Smooth muscle cell (in vitro differentiated cells): ENCODE data around the gene NUDT3. TPM values are rescaled to one million over a fixed set of nuclear protein-coding genes. Genes with fewer than 3 reads are reported as not detected.

Experiments
- DNase-seq: peaks from one replicate; lab custom pipeline; 2025; ENCODE audit not compliant: unreplicated experiment; lab: John Stamatoyannopoulos, UW
- H2AFZ ChIP-seq: fragments of 200-600 bp; sonication (generic); 2 replicates; pipeline ENCODE4 v1.6.0; 2016; ENCODE audit warnings: antibody characterized with exemption, low read depth, mild to moderate bottlenecking
- H3F3A ChIP-seq: fragments of 200-600 bp; sonication (generic); 2 replicates; pipeline ENCODE4 v1.6.0; 2017; ENCODE audit warnings: antibody characterized with exemption, low read depth
- H3K27ac ChIP-seq: fragments of 200-600 bp; sonication (generic); 2 replicates; pipeline ENCODE4 v1.5.1; 2016; ENCODE audit warnings: low read depth, mild to moderate bottlenecking
- H3K27me3 ChIP-seq: fragments of 200-600 bp; sonication (generic); 2 replicates; pipeline ENCODE4 v1.6.1; 2016; ENCODE audit warnings: low read depth, mild to moderate bottlenecking
- H3K36me3 ChIP-seq: fragments of 200-600 bp; sonication (generic); 2 replicates; pipeline ENCODE4 v1.5.1; 2016; ENCODE audit warnings: low read depth
- H3K4me1 ChIP-seq: fragments of 200-600 bp; sonication (generic); 2 replicates; pipeline ENCODE4 v1.5.1; 2016; ENCODE audit warnings: low read depth
- H3K4me2 ChIP-seq: fragments of 200-600 bp; sonication (generic); 2 replicates; pipeline ENCODE4 v1.6.0; 2016; ENCODE audit warnings: mild to moderate bottlenecking
- H3K4me3 ChIP-seq: fragments of 200-600 bp; sonication (generic); 2 replicates; pipeline ENCODE4 v1.5.1; 2016; ENCODE audit warnings: mild to moderate bottlenecking
- H3K79me2 ChIP-seq: fragments of 200-600 bp; sonication (generic); 2 replicates; pipeline ENCODE4 v1.6.0; 2016; ENCODE audit warnings: low read depth, mild to moderate bottlenecking
- H3K9ac ChIP-seq: fragments of 200-600 bp; sonication (generic); 2 replicates; pipeline ENCODE4 v1.6.0; 2016; ENCODE audit warnings: low read depth
- H3K9me3 ChIP-seq: fragments of 200-600 bp; sonication (generic); replicated peaks from 2 replicates; pipeline ENCODE4 v1.5.1; 2016; ENCODE audit warnings: low read depth
- H4K20me1 ChIP-seq: fragments of 200-600 bp; sonication (generic); 2 replicates; pipeline ENCODE4 v1.6.0; 2016; ENCODE audit warnings: low read depth
- CTCF ChIP-seq: fragments of 200-600 bp; sonication (generic); IDR thresholded peaks from 2 replicates; pipeline ENCODE4 v1.5.1; 2017; ENCODE audit warnings: borderline replicate concordance, mild to moderate bottlenecking, antibody characterized with exemption; ENCODE audit not compliant: insufficient read depth, poor library complexity, severe bottlenecking
- WGBS: methylation state at CpG from one replicate; pipeline ENCODE4 v1.1.7; 2016; ENCODE audit warnings: low lambda C conversion rate; 5-methylcytosine and 5-hydroxymethylcytosine counted together
- microRNA-seq: library from miRNA; unstranded; fragments of <30 nt; microRNA quantifications from one replicate; pipeline ENCODE4, GENCODE V29; 2016; ENCODE audit warnings: borderline number of aligned reads
- polyA plus RNA-seq: library from polyadenylated mRNA; unstranded; fragments of >200 nt; fragmentation: Nextera tagmentation; extraction: Ambion mirVana; gene quantifications from 2 replicates; pipeline ENCODE4 v1.2.1, GENCODE V29; 2016
- small RNA-seq: library from RNA; depleted of rRNA; stranded (forward); fragments of <200 nt; gene quantifications from one replicate; pipeline ENCODE3, GENCODE V24; 2014
- total RNA-seq: library from RNA; depleted of rRNA; stranded (reverse); fragments of >200 nt; gene quantifications from 2 replicates; pipeline ENCODE4 v1.2.3, GENCODE V29; 2014

Gene NUDT3
- total and polyA plus RNA-seq, 2 experiments from 2014 or later = 7.5 to 12.9 TPM

DNA sequence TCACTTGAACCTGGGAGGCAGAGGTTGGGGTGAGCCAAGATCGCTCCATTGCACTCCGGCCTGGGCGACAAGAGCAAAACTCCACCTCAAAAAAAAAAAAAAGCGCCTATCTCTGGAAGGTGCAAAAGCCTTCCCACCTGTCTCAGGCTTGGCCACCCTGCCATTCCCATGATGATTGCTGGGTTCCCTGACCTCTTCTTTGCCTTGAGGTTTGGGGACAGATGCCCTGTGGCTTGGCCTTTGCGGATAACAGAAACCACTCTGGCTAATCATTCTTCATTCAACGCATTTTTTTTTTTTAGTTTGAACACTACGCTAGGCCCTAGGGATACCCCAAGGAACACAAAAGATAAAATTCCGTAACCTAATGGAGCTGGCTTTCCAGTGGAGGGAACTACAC is 162.6 kb downstream of the NUDT3 start:
- H3K36me3 ChIP-seq = no peaks in the 10 kb centered on the region
- H3K9me3 ChIP-seq = no peaks in the 10 kb centered on the region
- no peak for TF ChIP-seq CTCF
- H3K79me2 ChIP-seq = no peaks in the 10 kb centered on the region
- no peak overlapping the region for H3K27ac ChIP-seq
- H2AFZ ChIP-seq = no peak overlapping the region
- H3K4me2 ChIP-seq = no peak overlapping the region
- H3K9ac ChIP-seq = no peak overlapping the region
- DNase-seq = no peak
- peaks cover 7% of the 10 kb centered on the region for H3F3A ChIP-seq
- H3K4me3 ChIP-seq = no peak overlapping the region
- peaks cover 17% of the 10 kb centered on the region for H3K4me1 ChIP-seq
- 96% methylated on average over 8 of the region's 8 CpGs for WGBS
- no peaks in the 10 kb centered on the region for H3K27me3 ChIP-seq
- no peaks in the 10 kb centered on the region for H4K20me1 ChIP-seq

Small RNAs within 50 kb of the gene (microRNA-seq; reads per million reads assigned to microRNA genes)
- gene MIR6835 = not detected

Small RNAs within 50 kb of the gene (small RNA-seq; reads per million reads assigned to genes)
- not detected for gene MIR6835

Other genes starting within 250 kb of the NUDT3 start
- gene GRM4, start 246.6 kb downstream of the NUDT3 start, total RNA-seq = not detected in 2 replicates
- 0.21 TPM in 1 of 2 replicates, not detected in the other for gene GRM4, start 246.6 kb downstream of the NUDT3 start, polyA plus RNA-seq
- 35.2 and 41.8 TPM in 2 replicates for gene HMGA1, start 155.8 kb downstream of the NUDT3 start, total RNA-seq
- gene HMGA1, start 155.8 kb downstream of the NUDT3 start, polyA plus RNA-seq = 69.9 and 105 TPM in 2 replicates
- gene SMIM29, start 143.7 kb downstream of the NUDT3 start, total RNA-seq = 13.6 and 29.7 TPM in 2 replicates
- 29.2 and 33.4 TPM in 2 replicates for gene SMIM29, start 143.7 kb downstream of the NUDT3 start, polyA plus RNA-seq
- gene RPS10, start 33.4 kb upstream of the NUDT3 start, total RNA-seq = 2,106 and 2,498 TPM in 2 replicates
- 660 and 695 TPM in 2 replicates for gene RPS10, start 33.4 kb upstream of the NUDT3 start, polyA plus RNA-seq
- not detected in 2 replicates for gene PACSIN1, start 73.4 kb upstream of the NUDT3 start, total RNA-seq
- gene PACSIN1, start 73.4 kb upstream of the NUDT3 start, polyA plus RNA-seq = not detected in 2 replicates
- not detected in 2 replicates for gene SPDEF, start 163.7 kb upstream of the NUDT3 start, total RNA-seq
- 0.16 and 0.21 TPM in 2 replicates for gene SPDEF, start 163.7 kb upstream of the NUDT3 start, polyA plus RNA-seq